AG10803 (cell line): Measurements from ENCODE around the gene ERVK3-1.
"Not testable (repeated sequence)": the region's sequence is repeated elsewhere in the genome, so short reads cannot be mapped to it uniquely, and the experiment has no call there.

Source experiments
- DNase-seq: peaks from one replicate; pipeline ENCODE4 v3.0.0; 2010; ENCODE audit warnings: low read depth
- H3K4me3 ChIP-seq: 2 replicates; pipeline ENCODE4 v1.5.1; 2011; ENCODE audit warnings: mild to moderate bottlenecking, low read length, control low read depth
- TF ChIP-seq, protein P1 (sequence below): conservative IDR thresholded peaks from 2 replicates; pipeline ENCODE4 v1.5.1; 2011; ENCODE audit warnings: mild to moderate bottlenecking, low read length, control low read depth, inconsistent platforms

ERVK3-1 gene

GRCh38 chr19:58345558-58345957 lies 40.4 kb downstream of the ERVK3-1 start:
- TF ChIP-seq, protein P1, sequence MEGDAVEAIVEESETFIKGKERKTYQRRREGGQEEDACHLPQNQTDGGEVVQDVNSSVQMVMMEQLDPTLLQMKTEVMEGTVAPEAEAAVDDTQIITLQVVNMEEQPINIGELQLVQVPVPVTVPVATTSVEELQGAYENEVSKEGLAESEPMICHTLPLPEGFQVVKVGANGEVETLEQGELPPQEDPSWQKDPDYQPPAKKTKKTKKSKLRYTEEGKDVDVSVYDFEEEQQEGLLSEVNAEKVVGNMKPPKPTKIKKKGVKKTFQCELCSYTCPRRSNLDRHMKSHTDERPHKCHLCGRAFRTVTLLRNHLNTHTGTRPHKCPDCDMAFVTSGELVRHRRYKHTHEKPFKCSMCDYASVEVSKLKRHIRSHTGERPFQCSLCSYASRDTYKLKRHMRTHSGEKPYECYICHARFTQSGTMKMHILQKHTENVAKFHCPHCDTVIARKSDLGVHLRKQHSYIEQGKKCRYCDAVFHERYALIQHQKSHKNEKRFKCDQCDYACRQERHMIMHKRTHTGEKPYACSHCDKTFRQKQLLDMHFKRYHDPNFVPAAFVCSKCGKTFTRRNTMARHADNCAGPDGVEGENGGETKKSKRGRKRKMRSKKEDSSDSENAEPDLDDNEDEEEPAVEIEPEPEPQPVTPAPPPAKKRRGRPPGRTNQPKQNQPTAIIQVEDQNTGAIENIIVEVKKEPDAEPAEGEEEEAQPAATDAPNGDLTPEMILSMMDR, result no peak
- no peak overlapping the region for H3K4me3 ChIP-seq
- no peak for DNase-seq

DNA sequence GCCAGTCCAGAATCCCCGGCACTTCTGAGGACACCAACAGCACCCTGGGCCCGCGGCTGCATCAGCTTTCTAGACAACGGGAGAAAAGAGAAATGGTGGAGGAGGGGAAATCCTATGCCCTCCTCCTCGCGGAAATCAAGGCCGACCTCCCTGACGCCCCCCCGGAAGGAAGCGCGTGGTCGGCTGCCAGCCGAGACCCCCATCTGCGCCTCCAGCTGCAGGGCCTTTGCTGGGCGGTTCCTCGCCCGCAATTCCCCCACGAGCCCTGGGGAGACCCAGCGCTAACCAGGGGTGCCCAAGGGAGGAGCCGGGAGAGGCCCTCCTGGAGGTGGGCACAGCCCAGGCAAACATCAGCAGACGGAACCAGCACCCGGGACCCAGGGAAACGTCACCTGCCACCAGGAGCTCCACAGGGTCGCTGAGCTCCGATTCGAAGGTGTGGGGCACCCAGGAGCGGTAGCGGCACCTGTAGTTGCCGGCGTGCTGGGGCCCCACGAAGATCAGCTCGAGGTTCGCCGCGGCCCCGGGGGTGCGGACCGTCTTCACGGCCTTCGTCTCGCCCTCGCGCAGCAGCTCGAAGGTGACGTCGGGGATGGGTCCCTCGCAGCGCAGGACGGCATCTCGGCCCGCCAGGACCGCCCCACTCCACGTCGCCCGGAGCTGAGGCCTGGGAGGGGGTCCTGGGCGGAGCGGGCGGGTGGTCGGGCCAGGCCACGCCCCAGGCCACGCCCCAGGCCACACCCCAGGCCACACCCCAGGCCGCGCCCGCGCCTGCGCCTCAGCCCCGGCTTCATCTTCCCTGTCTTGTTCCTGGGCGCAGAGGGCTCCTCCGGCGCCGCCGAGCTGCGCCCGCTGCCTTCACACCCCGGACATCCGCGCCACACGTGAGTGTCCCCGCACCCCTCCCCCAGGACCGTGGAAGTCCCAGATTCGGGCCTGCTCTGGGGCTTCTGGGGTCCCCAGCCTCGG lies 42.1 kb downstream of the ERVK3-1 start:
- peak overlapping the region; percentile 91 for H3K4me3 ChIP-seq
- DNase-seq, result peak; percentile 70
- TF ChIP-seq, protein P1, result no peak

DNA sequence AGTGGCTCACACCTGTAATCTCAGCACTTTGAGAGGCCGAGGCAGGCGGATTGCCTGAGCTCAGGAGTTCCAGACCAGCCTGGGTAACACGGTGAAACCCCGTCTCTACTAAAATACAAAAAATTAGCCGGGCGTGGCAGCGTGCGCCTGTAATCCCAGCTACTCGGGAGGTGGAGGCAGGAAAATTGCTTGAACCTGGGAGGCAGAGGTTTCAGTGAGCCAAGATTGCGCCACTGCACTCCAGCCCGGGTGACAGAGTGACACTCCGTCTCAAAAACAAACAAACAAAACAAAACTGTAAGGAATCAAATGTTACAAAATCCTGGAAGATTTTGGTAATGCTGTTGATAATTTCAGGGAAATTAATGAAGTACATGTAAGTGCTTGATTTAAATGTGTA lies 42.9 kb downstream of the ERVK3-1 start:
- H3K4me3 ChIP-seq, result peak overlapping the region; percentile 91
- not testable (repeated sequence) for DNase-seq

- no peak for DNase-seq
- TF ChIP-seq, protein P1, result no peak
- H3K4me3 ChIP-seq, result no peak overlapping the region
Measured at GRCh38 chr19:58349590-58349989, 44.4 kb downstream of the ERVK3-1 start.

GRCh38 chr19:58350001-58350861 lies 45.1 kb downstream of the ERVK3-1 start:
- TF ChIP-seq, protein P1, result no peak
- DNase-seq, result no peak
- no peak overlapping the region for H3K4me3 ChIP-seq

GRCh38 chr19:58350871-58351557 lies 45.8 kb downstream of the ERVK3-1 start:
- TF ChIP-seq, protein P1, result no peak
- no peak overlapping the region for H3K4me3 ChIP-seq
- DNase-seq, result no peak

DNA sequence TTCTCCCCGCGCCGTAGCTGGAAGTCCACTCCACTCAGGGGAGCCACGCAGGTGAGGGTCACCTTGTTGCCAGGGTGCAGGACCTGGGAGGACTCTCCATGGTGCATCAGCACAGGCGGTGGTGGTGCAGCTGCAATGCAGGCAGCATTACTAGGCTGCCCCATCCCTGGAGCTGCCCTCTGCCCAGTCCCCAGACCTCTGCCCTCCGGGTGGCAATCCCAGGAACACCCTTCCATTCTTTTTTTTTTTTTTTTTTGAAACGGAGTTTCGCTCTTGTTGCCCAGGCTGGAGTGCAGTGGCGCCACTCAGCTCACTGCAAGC lies 46.3 kb downstream of the ERVK3-1 start:
- no peak for DNase-seq
- TF ChIP-seq, protein P1, result no peak
- no peak overlapping the region for H3K4me3 ChIP-seq
